Heart left ventricle (tissue), 13 donors: ENCODE measurements around the gene MRPL19.

ENCODE experiments used
- POLR2A ChIP-seq, 2 donors: fragments of 450-650 bp; IDR thresholded peaks; one replicate each; pipeline ENCODE4 v1.6.1; 2017; ENCODE audit warnings: antibody characterized with exemption in 2 of 2, mild to moderate bottlenecking in 2 of 2, moderate library complexity in 2 of 2
- TF ChIP-seq, protein P1 (sequence below), 12 donors: fragments of 200-600 bp; sonication (generic) in 4 of 12; IDR thresholded peaks; one replicate each; pipeline versions ENCODE4 v1.5.0 to v1.8.0; 2018 to 2022; ENCODE audit warnings: antibody characterized with exemption in 12 of 12, mild to moderate bottlenecking in 5 of 12
- donor health status: ischemic (EF 13 %, LVEDD 7.1; RV severe dilation, severe dysfunction).
- donor health status: DM: no; HTN: yes; CAD: no.
- donor health status: DM: no; HTN: no; CAD: no.
- donor health status: ischemic (EF 25% LVEDD 6.9; RV normal size, moderate dysfunction).
- donor health status: ischemic (EF 25% LVEDD 5.7; RV mildly dilated, moderate dysfunction).
- donor health status: ischemic (EF 35%, LVEDD 5.7; RV mildly dilated, moderate dysfunction).
- donor health status: nonischemic (EF 11% LVEDD 7.7; RV severe dilation, severe dysfunction).
- donor health status: DM: yes; HTN: yes; CAD: no.
- donor health status: PGD.
- donor health status: ischemic (EF 29% LVEDD 5.4; RV normal size, mild dysfunction).
- donor health status: nonischemic (EF 23%, LVEDD 6.1; RV moderate dilation, normal function).

DNA sequence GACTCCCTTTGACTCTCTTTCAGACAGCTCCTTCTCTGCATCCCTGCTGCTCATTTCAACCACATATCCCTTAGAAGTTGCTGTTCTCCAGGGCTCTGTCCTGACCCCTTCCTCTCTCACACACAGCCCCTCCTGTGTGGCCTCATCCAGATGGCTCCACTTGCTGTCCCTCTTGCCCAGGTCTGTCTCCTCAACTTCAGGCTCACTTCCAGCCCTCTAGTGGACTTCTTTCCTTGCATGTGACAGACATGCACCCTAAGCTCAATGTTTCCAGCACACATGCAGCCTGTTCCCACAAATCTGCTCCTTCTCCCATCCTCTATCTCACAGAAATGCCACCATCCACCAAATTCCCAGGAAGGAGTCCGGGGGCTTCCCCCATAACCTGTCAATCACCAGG, 9.0 kb upstream of the MRPL19 start:
- TF ChIP-seq, protein P1, sequence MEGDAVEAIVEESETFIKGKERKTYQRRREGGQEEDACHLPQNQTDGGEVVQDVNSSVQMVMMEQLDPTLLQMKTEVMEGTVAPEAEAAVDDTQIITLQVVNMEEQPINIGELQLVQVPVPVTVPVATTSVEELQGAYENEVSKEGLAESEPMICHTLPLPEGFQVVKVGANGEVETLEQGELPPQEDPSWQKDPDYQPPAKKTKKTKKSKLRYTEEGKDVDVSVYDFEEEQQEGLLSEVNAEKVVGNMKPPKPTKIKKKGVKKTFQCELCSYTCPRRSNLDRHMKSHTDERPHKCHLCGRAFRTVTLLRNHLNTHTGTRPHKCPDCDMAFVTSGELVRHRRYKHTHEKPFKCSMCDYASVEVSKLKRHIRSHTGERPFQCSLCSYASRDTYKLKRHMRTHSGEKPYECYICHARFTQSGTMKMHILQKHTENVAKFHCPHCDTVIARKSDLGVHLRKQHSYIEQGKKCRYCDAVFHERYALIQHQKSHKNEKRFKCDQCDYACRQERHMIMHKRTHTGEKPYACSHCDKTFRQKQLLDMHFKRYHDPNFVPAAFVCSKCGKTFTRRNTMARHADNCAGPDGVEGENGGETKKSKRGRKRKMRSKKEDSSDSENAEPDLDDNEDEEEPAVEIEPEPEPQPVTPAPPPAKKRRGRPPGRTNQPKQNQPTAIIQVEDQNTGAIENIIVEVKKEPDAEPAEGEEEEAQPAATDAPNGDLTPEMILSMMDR (IDR thresholded peaks at IDR 0.05): no peak
- no peak for TF ChIP-seq POLR2A (IDR thresholded peaks at IDR 0.05)
